Measurements from ENCODE around the gene CRLF3.

DNA sequence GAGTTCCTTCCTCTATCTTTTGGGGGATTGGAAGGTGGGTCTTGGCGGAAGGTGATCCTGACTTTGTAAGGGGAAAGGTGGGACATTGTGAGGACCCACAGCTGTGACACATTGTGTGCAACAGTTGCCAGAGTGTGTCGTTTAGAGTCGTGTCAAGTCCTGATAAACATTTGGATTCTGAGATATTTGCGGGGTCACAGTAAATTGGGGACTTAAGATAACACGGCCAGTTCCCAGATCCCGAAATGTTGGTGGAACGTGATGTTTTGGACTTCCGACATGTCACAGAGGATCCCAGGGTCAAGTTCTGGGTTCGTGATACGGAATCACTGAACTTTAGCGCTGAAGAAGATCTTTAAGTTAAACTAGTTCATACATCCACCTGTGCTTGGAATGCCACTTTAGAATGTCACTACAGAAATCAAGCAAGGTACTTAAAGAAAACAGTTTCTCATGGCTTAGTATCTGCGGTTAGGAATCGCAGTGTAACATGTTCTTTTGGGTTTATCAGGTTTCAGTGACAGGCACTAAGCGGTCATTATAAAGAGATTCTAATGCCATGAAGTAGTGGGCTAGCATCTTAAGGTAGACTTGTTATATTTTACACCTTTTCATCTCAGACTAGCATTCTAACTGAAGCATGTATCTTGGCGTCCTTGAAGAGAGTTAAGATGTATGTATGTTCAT, 8.1 kb upstream of the CRLF3 start:
- TF ChIP-seq GATA2 (IDR thresholded peaks at IDR 0.05; ENCODE audit: low read depth, low read length) = no peak
- no peak for TF ChIP-seq GATA3 (IDR thresholded peaks at IDR 0.05; ENCODE audit: low read depth, low read length)
